Measurements from ENCODE around the gene GMNN.

GMNN gene

GRCh38 chr6:24779416-24780016, 4.8 kb downstream of the GMNN start:
- POLR2A ChIA-PET: no interaction called here
- CTCF ChIA-PET: interaction anchor here (1.7 kb wide), 1 partner anchor 291 kb away, joined by 7 read pairs; no protein-coding TSS in a partner anchor
- H3K4me3 ChIP-seq (ENCODE audit: low read depth, low read length): no peak overlapping the region
- no peak for DNase-seq (ENCODE audit: low read depth, low spot score)
- no peak for TF ChIP-seq CTCF (IDR thresholded peaks at IDR 0.05; ENCODE audit: insufficient read depth, low read length, missing control alignments)

GRCh38 chr6:24780206-24780605, 5.5 kb downstream of the GMNN start:
- CTCF ChIA-PET: no interaction called here
- POLR2A ChIA-PET: no interaction called here
- no peak for DNase-seq (ENCODE audit: low read depth, low spot score)
- no peak for TF ChIP-seq CTCF (IDR thresholded peaks at IDR 0.05; ENCODE audit: insufficient read depth, low read length, missing control alignments)
- no peak overlapping the region for H3K4me3 ChIP-seq (ENCODE audit: low read depth, low read length)

- no peak overlapping the region for H3K4me3 ChIP-seq (ENCODE audit: low read depth, low read length)
- CTCF ChIA-PET: interaction anchor here (0.7 to 1.2 kb wide), 4 partner anchors 10 to 283 kb away, joined by 3 to 4 read pairs (median 3); no protein-coding TSS in a partner anchor
- DNase-seq (ENCODE audit: low read depth, low spot score): no peak
- POLR2A ChIA-PET: interaction anchor here (1.0 kb wide), 1 partner anchor 10 kb away, joined by 3 read pairs; no protein-coding TSS in a partner anchor
- TF ChIP-seq CTCF (IDR thresholded peaks at IDR 0.05; ENCODE audit: insufficient read depth, low read length, missing control alignments): no peak
These were observed 13.4 kb downstream of the GMNN start for GRCh38 chr6:24788031-24788665.

GRCh38 chr6:24795106-24795505, 20.4 kb downstream of the GMNN start:
- H3K4me3 ChIP-seq (ENCODE audit: low read depth, low read length): no peak overlapping the region
- POLR2A ChIA-PET: no interaction called here
- CTCF ChIA-PET: interaction anchor here (1.0 kb wide), 1 partner anchor 275 kb away, joined by 3 read pairs; no protein-coding TSS in a partner anchor
- no peak for DNase-seq (ENCODE audit: low read depth, low spot score)
- TF ChIP-seq CTCF (IDR thresholded peaks at IDR 0.05; ENCODE audit: insufficient read depth, low read length, missing control alignments): no peak

- POLR2A ChIA-PET: no interaction called here
These were observed 22.0 kb downstream of the GMNN start for GRCh38 chr6:24796616-24797290.

More at GRCh38 chr6:24796616-24797290, 22.0 kb downstream of the GMNN start:
- no peak for TF ChIP-seq CTCF (IDR thresholded peaks at IDR 0.05; ENCODE audit: insufficient read depth, low read length, missing control alignments)
- DNase-seq (ENCODE audit: low read depth, low spot score): no peak
- H3K4me3 ChIP-seq (ENCODE audit: low read depth, low read length): no peak overlapping the region
- CTCF ChIA-PET: interaction anchor here (0.7 to 1.3 kb wide), 3 partner anchors 9 to 385 kb away, joined by 3 read pairs; no protein-coding TSS in a partner anchor

Measured in AG04449 (cell line).